ENCODE data around the gene MYO5B.
"Not testable (repeated sequence)": the region's sequence is repeated elsewhere in the genome, so short reads cannot be mapped to it uniquely, and the experiment has no call there.

MYO5B gene

DNA sequence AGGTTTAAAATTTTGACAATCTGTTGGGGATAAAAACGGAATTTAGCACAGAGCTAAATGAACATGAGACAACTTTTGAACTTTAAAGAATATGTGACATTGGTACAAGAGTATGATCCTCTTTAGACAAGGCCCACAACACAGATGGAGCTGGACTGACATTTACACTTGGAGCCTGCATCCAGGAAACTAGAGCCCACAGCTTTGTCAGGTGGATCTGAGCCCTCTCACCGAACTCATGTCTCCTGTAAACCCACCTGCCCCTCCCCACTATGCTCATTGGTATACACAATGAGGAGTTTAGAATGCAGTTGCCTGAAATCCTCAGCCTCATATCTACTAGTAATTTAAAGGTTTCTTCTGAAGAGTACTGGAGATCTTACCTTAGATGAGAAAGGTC is 359.5 kb downstream of the MYO5B start:
- DNase-seq (ENCODE audit: low read depth), result no peak

DNA sequence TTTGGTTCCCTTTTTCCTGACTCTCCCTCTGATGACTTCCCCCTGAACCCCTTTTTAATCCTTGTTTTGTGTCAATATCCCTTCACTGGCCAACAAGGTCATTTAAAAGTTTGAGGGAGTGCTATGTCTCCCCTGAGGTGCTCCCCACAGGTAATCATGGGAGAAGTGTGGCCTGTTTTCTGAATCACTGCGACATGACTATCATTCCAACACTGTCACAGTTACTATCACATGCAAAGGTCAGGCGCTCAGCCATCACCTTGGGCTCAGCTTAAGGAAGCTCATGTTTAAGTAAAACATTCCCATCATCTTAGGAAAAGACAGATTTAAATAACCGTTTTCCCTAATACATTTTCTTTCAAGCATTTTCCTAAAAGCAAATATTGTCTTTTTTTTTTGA is 360.7 kb downstream of the MYO5B start:
- DNase-seq (ENCODE audit: low read depth), result no peak

DNA sequence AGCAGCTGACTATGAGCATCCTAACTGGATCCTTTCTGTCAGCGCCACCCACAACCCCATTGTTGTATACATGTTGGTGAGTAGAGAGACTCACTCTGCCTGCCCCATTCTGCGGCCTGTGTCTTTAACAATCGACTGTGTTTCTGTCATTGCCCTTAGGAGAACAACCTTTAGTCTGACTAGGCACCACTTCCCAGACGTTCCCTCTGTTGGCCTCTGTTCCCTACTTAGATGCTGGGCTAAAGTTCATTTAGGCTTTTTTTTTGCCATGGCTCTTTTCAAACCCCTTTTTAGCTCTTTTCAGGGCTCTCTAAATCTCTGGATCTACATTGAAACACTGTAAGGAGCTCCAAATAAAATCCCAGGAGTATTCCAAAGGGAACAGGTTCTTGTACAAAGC is 361.1 kb downstream of the MYO5B start:
- no peak for DNase-seq (ENCODE audit: low read depth)

DNA sequence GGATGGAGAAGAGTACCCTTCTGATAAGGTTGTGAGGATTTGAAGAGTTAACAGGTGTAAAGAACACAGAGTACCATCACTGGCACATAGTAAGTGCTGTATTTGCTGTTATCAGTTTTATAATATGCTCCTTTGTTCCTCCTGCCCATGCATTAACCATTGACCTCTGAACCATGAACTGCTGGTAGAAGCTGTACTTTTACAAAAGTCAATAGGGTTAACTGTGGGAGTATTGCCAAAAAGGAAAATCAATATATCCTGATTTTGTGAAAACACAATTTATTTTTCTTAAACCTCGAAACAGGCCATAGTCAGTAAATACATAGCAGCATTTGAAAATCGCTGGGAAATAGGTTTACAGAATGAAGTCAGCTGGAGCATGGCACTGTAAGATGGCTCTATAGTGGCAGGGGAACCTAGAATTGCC is 362.7 kb downstream of the MYO5B start:
- DNase-seq (ENCODE audit: low read depth), result no peak

DNA sequence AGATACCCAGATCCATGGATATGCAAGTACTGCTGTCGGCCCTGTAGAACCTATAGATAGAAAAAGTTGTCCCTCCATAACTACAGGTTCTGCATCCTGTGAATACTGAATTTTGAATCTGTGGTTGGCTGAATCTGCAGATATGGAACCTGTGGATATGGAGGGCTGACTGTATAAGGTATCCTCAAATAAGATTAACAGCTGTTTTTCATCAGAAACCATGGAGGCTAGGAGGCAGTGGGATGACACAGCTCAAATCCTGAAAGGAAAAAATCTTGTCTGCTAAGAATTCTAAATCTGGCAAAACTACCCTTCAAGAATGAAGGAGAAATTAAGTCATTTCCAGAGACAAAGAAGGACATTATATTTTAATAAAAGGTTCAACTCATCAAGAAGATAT is 367.0 kb downstream of the MYO5B start:
- DNase-seq (ENCODE audit: low read depth), result no peak

DNA sequence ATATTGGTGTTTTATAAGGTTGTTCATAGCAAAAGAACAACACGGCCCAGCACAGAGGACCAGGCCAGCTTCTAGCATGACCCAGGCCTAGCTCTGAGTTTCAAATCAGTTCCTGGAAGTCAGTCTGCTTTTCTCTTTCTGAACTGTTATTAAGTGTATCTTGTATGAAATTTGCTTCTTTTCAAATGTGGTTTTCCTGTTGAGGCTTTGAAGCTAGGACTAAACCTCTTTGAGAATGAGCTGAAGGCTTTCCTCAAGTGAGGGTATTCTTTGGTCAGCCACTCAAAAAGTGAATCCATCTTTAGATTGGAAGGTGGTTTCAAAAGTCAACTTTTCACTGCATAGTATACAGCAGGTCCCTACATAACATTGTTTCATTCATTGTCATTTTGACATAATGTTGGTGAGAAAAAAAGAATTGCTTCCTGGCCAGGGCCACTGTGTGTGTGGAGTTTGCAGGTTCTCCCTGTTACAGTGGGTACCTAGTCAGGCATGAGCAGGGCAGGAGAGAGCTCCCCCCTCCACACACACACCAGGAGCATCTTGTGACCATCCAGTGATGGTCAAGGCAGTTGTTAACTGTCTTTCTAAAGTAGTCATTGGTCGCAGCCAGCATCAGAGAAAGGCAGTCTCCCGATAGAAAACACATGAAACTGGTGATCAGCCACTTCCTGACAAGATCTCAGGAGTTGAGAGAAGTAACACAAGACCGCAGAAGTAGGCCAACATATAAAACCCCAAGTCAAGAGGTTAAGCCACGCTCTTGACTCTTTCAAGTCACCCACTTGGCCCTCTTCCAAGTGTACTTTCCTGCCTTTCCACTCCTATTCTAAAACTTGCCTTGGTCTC is 374.9 kb downstream of the MYO5B start:
- DNase-seq (ENCODE audit: low read depth), result no peak

DNA sequence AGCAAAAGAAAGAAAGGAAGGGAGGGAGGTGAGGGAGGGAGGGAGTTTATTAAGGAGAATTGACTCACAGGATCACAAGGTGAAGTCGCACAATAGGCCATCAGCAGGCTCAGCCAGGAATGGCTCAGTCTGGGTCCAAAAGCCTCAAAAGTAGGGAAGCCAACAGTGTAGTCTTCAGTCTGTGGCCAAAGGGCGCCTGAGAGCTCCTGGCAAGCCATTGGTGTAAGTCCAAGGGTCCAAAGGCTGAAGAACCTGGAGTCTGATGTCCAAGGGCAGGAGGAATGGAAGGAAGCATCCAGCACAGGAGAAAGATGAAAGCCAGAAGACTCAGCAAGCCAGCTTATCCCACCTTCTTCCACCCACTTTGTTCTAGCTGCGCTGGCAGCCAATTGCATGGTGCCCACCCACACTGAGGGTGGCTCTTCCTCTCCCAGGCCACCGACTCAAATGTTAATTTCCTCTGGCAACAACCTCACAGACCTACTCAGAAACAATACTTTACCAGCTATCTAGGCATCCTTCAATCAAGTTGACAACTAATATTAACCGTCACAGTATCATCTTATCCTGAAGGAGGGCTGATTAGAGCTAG is 375.8 kb downstream of the MYO5B start:
- no peak for DNase-seq (ENCODE audit: low read depth)

DNA sequence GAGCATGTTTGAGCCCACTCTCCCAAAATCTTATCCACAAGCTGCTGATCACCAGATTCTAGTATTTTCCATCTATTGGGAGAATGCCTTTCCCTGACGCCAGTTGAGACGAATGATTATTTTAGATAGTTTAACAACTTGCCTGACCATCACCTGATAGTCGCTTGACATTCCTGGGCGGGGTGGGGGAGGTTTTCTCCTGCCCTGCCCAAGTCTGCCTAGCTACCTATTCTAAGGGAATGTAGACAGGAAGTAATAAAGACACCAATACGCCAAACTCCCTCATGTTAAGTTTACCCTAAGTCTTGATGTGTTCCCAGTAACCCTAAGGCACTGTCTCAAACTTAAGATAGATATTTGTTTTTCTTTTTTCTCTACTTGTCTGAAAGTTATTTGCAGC is 377.0 kb downstream of the MYO5B start:
- DNase-seq (ENCODE audit: low read depth), result no peak

DNA sequence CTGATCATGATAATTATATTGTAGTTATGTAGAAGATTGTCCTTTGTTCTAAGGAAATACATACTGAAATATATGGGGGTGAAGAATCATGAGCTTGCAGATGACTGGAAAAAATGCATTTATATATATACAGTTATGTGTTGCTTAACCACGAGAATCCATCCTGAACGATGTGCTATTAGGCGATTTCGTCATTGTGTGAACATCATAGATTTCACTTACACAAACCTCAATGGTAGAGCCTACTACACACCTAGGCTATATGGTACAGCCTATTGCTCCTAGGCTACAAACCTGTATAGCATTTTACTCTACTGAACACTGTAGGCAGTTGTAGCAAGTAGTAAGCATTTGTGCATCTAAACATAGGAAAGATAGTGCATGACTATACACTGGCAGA is 379.0 kb downstream of the MYO5B start:
- no peak for DNase-seq (ENCODE audit: low read depth)

DNA sequence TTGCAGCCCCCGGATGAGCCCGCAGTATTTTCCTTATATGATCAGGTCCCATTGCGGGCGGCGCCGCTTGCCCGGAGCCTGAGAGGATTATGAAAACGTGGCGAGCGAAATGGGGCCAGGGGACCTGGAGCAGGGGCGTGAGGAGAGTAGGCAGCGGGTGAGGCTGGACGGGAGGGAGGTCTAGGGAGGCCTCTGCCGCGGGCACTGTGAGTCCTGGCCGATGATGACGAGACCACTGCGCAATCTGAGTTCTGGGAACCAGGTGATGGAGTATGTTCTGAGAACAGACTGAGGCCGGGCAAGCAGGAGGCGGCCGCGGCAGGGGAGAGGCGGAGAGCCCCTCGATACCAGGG is 380.8 kb downstream of the MYO5B start:
- DNase-seq (ENCODE audit: low read depth), result peak; percentile 44

DNA sequence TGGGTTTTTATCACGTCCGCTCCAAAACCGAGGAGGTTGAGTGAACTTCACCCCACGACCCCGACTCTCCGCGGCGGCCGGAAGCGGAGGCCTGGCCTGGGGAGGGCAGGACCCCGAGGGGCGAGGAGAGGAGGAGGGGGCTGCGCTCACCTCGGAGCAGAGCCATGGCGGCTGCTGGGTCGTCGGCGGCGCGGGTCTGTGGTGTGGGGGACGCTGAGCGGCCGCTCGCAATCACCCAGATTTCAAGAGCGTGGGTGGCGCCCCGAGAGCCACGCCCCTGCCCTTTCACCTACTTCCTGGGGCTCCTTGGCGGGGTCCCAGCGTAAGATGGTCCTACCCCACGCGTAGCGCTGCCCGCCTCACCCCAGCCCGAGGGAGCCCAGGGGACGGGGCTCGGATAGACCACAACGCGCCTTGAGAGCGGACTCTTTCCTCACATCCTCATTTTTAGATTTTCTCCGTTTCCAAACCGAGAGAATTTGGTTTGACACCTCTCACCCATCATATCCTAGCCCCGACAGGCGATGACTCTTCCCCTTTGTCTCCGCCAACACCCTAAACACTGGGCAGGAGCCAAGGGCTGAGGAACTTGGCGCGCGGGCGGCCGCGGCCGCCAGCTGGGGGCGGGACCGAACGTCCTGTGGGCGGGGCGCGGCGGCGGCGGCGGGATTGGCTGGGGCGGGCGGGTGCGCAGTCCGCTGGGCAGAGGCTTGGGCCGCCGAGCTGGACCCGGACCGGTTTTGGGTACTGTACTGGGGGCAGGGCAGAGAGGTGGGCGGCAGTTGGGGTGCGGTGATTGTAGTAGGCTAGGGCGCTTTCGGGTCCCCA is 381.4 kb downstream of the MYO5B start, which contains the start of gene ACAA2:
Gene ACAA2, minus strand, starts transcription at position 215 of the 828 bp plus-strand sequence. Its CDS starts 49 bp downstream, at position 166.
- peak; percentile 85 for DNase-seq (ENCODE audit: low read depth)

DNA sequence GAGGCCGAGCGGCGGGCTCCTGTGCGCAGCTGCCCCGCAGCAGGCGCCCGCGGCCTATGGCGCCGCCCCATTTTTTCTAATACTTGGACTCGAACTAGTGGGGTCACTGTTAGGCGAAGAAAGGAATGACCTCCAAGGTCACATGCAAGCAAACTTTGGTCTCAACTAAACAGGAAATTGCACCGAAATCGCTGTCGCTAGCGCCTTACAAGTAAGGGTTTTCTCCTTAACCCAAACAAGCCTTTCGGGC is 382.0 kb downstream of the MYO5B start:
- no peak for DNase-seq (ENCODE audit: low read depth)

DNA sequence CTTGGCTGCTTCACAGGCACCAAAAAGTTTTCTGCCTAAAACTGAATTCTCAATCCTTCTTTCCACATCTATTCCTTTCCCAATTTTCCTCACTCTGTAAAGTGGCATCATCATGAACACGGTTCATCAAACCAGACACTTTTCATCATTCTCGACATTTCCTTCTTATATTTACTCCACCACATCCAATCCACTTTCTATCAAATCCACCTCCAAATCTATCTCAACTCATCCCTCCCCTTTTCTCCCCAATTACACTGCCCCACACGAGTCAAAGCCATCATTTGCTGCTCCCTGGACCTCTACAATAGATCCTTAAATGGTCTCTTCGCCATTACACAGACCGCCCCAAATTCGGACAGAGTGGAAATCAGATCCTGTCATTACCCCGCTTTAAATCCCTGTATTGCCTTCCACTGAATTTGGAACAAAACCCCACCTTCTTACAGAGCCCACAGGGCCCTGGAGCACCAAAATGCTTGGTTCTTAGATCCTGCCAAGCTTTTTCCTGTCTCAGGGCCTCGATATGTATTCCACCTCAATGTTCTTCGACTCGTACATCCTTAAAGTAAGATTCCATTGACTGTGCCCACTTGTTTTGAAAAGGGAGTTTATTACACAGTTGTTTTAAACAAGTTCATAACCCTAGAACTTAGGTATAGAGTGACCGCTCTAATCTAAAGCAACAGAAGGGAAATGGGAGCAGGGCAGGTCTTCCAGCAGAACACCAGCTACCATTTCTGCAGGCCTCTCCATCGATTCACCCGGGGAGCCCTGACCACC is 382.5 kb downstream of the MYO5B start:
- no peak for DNase-seq (ENCODE audit: low read depth)

DNA sequence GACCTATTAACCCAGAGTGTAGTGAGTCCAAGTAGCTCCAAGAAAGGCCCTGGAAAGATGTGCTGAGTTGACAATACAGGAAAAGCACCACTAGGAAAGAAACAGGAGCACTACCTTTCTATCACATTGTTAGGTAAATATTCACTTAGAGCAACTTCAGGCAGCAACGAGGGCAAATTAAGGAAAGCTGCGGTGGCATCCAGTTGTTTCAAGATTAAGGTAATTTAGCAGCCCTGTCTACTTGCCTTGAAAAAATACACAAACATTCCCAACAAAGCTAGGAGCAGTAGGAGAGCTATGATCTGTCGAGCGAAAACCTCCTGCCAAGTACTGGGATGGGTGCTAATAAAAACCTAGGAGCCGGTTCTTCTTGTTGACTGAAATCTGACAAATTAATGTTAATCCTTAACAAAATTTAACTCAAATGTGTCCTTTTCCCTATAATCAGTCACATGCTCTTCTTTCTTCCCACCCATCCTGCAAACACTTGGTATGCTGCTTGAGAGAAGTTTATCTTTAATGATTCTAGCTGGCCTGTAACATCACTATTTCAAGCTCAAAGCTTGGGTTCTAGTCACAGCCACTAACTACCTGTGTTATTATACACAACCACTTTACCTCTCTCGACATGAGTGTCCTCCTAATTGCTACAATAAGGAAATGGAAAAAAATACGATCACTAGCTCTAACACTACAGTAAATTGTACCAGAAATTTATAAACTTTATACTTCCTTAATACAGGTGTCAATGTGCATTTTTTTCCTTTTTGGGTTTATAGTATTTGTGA is 383.6 kb downstream of the MYO5B start:
- no peak for DNase-seq (ENCODE audit: low read depth)

DNA sequence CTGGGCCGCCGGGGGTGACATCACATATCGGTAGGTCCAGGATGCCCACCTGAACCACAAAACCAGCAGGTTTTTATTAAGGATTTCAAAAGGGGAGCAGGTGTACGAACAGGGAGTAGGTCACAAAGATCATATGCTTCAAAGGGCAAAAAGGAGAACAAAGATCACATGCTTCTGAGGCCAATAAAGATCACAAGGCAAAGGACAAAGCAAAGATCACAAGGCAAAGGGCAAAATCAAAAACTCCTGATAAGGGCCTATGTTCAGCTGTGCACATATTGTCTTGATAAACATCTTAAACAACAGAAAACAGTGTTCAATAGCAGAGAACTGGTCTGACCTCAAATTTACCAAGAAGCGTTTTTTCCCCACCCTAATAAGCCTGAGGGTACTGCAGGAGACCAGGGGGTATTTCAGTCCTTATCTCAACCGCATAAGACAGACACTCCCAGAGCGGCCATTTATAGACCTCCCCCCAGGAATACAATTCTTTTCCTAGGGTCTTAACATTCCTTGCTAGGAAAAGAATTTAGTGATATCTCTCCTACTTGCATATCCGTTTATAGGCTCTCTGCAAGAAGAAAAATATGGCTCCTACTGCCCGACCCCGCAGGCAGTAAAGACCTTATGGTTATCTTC is 386.3 kb downstream of the MYO5B start:
- DNase-seq (ENCODE audit: low read depth), result not testable (repeated sequence)

DNA sequence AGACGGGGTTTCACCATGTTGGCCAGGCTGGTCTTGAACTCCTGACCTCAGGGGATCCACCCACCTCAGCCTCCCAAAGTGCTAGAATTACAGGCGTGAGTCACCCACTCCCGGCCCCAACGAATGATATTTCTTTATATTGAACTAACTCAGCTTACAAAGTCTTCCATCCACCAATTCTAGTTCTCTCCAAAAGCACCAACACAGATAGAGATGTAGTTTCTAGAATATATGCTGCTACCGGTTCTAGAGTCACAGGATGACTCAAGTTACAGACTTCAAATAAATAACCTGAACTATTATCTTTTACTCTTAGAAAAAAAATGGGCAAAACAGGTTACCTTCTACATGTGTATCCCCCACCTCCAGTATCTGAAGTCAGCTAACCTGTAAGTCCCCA is 390.9 kb downstream of the MYO5B start:
- DNase-seq (ENCODE audit: low read depth), result no peak

DNA sequence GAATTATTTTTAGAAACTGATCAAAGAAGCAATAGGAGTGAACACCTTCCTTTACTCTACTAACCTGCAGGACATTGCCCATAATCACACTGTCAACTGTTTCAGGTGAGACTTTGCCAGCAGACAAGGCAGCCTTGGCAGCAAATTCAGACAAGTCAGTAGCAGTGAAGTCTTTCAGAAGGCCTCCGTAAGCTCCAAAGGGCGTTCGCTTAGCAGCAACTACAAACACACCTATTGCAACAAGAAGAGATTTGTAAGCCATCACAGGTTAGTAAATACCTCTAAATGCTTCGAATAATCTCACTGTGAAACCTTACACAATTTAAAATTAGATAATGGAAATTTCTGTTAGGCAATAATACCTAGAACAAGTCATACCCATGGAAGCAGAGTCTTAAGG is 392.3 kb downstream of the MYO5B start:
- no peak for DNase-seq (ENCODE audit: low read depth)

DNA sequence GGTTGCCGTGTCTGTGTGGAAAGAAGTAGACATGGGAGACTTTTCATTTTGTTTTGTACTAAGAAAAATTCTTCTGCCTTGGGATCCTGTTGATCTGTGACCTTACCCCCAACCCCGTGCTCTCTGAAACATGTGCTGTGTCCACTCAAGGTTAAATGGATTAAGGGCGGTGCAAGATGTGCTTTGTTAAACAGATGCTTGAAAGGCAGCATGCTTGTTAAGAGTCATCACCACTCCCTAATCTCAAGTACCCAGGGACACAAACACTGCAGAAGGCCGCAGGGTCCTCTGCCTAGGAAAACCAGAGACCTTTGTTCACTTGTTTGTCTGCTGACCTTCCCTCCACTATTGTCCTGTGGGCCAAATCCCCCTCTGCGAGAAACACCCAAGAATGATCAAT is 394.5 kb downstream of the MYO5B start:
- not testable (repeated sequence) for DNase-seq (ENCODE audit: low read depth)

DNA sequence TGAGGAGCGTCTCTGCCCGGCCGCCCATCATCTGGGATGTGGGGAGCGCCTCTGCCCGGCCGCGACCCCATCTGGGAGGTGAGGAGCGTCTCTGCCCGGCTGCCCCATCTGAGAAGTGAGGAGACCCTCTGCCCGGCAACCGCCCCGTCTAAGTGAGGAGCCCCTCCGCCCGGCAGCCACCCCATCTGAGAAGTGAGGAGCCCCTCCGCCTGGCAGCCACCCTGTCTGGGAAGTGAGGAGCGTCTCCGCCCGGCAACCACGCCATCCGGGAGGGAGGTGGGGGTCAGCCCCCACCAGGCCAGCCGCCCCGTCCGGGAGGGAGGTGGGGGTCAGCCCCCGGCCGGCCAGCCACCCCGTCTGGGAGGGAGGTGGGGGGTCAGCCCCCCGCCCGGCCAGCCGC is 395.1 kb downstream of the MYO5B start:
- DNase-seq (ENCODE audit: low read depth), result not testable (repeated sequence)

DNA sequence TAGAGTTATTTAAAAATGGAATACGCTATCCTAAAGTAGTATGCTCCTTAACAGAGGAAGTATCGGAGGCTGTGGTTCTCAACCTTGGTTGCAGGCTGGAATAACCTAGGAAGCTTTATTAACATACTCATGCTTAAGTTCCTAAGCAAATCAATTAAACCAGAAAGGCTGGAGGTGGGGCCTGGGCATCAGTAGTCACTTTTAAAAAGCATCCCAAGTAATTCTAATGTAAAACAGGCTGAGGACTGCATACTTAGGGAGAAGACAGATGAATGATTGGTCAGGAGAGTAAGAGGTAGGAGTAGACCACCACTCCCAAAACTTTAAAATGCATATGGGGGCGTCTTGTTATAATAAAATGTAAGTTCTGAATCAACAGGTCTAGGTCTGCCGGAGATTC is 396.9 kb downstream of the MYO5B start:
- no peak for DNase-seq (ENCODE audit: low read depth)

All from activated T-cell treated with anti-CD3 and anti-CD28 coated beads for 48 hours (primary cell).